Osteocyte (in vitro differentiated cells): ENCODE data around the gene IGF1R. TPM values are rescaled to one million over a fixed set of nuclear protein-coding genes. Genes with fewer than 3 reads are reported as not detected.

Experiments used
- DNase-seq: peaks from one replicate; pipeline ENCODE4 v3.0.0; 2021; ENCODE audit warnings: mixed read lengths; ENCODE audit not compliant: unreplicated experiment; ENCODE audit errors: extremely low spot score
- H3K27ac Mint-ChIP-seq: one replicate; pipeline ENCODE4 v1.8.0; 2021; ENCODE audit warnings: mild to moderate bottlenecking, mixed read lengths; ENCODE audit not compliant: unreplicated experiment
- H3K27me3 Mint-ChIP-seq: one replicate; pipeline ENCODE4 v1.8.0; 2021; ENCODE audit warnings: mixed read lengths; ENCODE audit not compliant: unreplicated experiment
- H3K36me3 Mint-ChIP-seq: one replicate; pipeline ENCODE4 v1.8.0; 2021; ENCODE audit warnings: mixed read lengths; ENCODE audit not compliant: unreplicated experiment
- H3K4me1 Mint-ChIP-seq: one replicate; pipeline ENCODE4 v1.8.0; 2021; ENCODE audit warnings: mixed read lengths; ENCODE audit not compliant: unreplicated experiment
- H3K4me3 Mint-ChIP-seq: one replicate; pipeline ENCODE4 v1.8.0; 2021; ENCODE audit warnings: mild to moderate bottlenecking, moderate library complexity, mixed read lengths; ENCODE audit not compliant: unreplicated experiment
- H3K9me3 Mint-ChIP-seq: one replicate; pipeline ENCODE4 v1.8.0; 2021; ENCODE audit warnings: mixed read lengths; ENCODE audit not compliant: unreplicated experiment
- CTCF ChIP-seq: fragments of 200-600 bp; sonication (generic); IDR thresholded peaks from 2 replicates; pipeline ENCODE4 v1.5.0; 2021; ENCODE audit warnings: antibody characterized with exemption, mild to moderate bottlenecking, moderate library complexity
- total RNA-seq: library from RNA; stranded (reverse); gene quantifications from 2 replicates; pipeline ENCODE4 v1.2.1, GENCODE V29; 2021

Gene IGF1R
- total RNA-seq, 1 donor from 2014 or later, result 174 TPM

GRCh38 chr15:98876451-98877369 lies 228.4 kb downstream of the IGF1R start:
- H3K9me3 Mint-ChIP-seq, result no peaks in the 10 kb centered on the region
- H3K4me1 Mint-ChIP-seq, result peaks cover 86% of the 10 kb centered on the region
- no peak for DNase-seq
- TF ChIP-seq CTCF, result no peak
- H3K27ac Mint-ChIP-seq, result peak overlapping the region; percentile 98
- H3K27me3 Mint-ChIP-seq, result no peaks in the 10 kb centered on the region
- H3K4me3 Mint-ChIP-seq, result no peak overlapping the region
- no peaks in the 10 kb centered on the region for H3K36me3 Mint-ChIP-seq

- Mint-ChIP-seq H3K36me3 (no peaks in the 10 kb centered on the region), H3K27me3 (no peaks in the 10 kb centered on the region), H3K9me3 (no peaks in the 10 kb centered on the region), H3K4me1 (peaks cover 84% of the 10 kb centered on the region), H3K4me3 (no peak overlapping the region), H3K27ac (peak overlapping the region; percentile 98)
- TF ChIP-seq CTCF, result no peak
- no peak for DNase-seq
These were observed 229.8 kb downstream of the IGF1R start for GRCh38 chr15:98878172-98878571.

GRCh38 chr15:98878862-98879261 lies 230.5 kb downstream of the IGF1R start:
- H3K27me3 Mint-ChIP-seq, result no peaks in the 10 kb centered on the region
- H3K4me1 Mint-ChIP-seq, result peaks cover 84% of the 10 kb centered on the region
- no peaks in the 10 kb centered on the region for H3K36me3 Mint-ChIP-seq
- no peak for DNase-seq
- H3K27ac Mint-ChIP-seq, result peak overlapping the region; percentile 98
- H3K9me3 Mint-ChIP-seq, result no peaks in the 10 kb centered on the region
- TF ChIP-seq CTCF, result no peak
- H3K4me3 Mint-ChIP-seq, result no peak overlapping the region

- Mint-ChIP-seq H3K36me3 (no peaks in the 10 kb centered on the region), H3K27ac (peak overlapping the region; percentile 80), H3K9me3 (no peaks in the 10 kb centered on the region), H3K4me3 (no peak overlapping the region), H3K4me1 (peaks cover 80% of the 10 kb centered on the region), H3K27me3 (no peaks in the 10 kb centered on the region)
- DNase-seq, result no peak
- peak; percentile 63 for TF ChIP-seq CTCF
These were observed 233.5 kb downstream of the IGF1R start for GRCh38 chr15:98881526-98882520.
